Right forelimb (tissue), 1 donor: ENCODE measurements around the gene PPIL4.

Experiments used
- DNase-seq: peaks from one replicate; pipeline ENCODE4 v3.0.0-alpha.2; 2018

The PPIL4 gene

GRCh38 chr6:149457316-149457884, 88.4 kb downstream of the PPIL4 start:
- no peak for DNase-seq

- DNase-seq, result peak; percentile 28
Observed at GRCh38 chr6:149456311-149457021, 89.4 kb downstream of the PPIL4 start.

GRCh38 chr6:149455031-149455732, 90.7 kb downstream of the PPIL4 start:
- peak; percentile 44 for DNase-seq
